BLaER1 treated with 17β-estradiol and CSF1 and Interleukin-3, amounts not matched to agents 10 nM and 100 nM (cell line): ENCODE measurements around the gene SLC35F5.
"Not testable (repeated sequence)": the region's sequence is repeated elsewhere in the genome, so short reads cannot be mapped to it uniquely, and the experiment has no call there.

Experiments used
- H3K27ac ChIP-seq, 11 experiments: shearing (Covaris generic); formaldehyde crosslinking; 2 replicates each; pipeline ENCODE4 v1.8.1; 2022
- H3K27me3 ChIP-seq, 11 experiments: shearing (Covaris generic); formaldehyde crosslinking; 2 replicates each; pipeline ENCODE4 v1.8.1; 2022
- H3K36me3 ChIP-seq, 11 experiments: shearing (Covaris generic); formaldehyde crosslinking; 2 replicates each; pipeline ENCODE4 v1.8.1; 2022
- H3K4me1 ChIP-seq, 10 experiments: shearing (Covaris generic); formaldehyde crosslinking; 2 replicates each; pipeline ENCODE4 v1.8.1; 2022
- H3K4me2 ChIP-seq, 11 experiments: shearing (Covaris generic); formaldehyde crosslinking; 2 replicates each; pipeline ENCODE4 v1.8.1; 2022
- H3K4me3 ChIP-seq, 10 experiments: shearing (Covaris generic); formaldehyde crosslinking; 2 replicates each; pipeline ENCODE4 v1.8.1; 2022
- H3K9ac ChIP-seq, 11 experiments: shearing (Covaris generic); formaldehyde crosslinking; 2 replicates each; pipeline ENCODE4 v1.8.1; 2022
- H3K9me3 ChIP-seq, 11 experiments: shearing (Covaris generic); formaldehyde crosslinking; replicated peaks in 1 of 11; 2 replicates each; pipeline ENCODE4 v1.8.1; 2022
- H4K20me1 ChIP-seq, 11 experiments: shearing (Covaris generic); formaldehyde crosslinking; 2 replicates each; pipeline ENCODE4 v1.8.1; 2022
- Cebpa-rat ChIP-seq, 11 experiments: shearing (Covaris generic); IDR thresholded peaks; 2 replicates each; pipeline ENCODE4 v1.8.1; 2022

Gene SLC35F5

DNA sequence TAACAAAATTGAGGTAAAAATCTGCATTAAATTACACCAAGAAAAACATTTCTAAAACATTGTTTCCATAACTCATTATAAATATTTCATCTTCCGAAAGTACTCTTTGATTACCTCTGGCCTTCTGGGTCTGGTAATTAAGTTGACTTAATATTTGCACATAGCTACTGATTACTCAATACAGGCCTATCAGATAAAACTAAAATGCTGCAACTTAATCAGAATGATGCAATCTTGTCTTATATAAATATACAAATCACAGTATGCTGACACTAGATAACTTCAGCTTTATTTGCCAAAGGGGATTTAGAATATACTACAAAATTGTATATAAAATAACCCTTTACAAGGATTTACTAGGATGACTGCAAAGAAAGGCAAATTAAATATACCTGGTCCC, 49.3 kb downstream of the SLC35F5 start:
- TF ChIP-seq Cebpa-rat (IDR thresholded peaks at IDR 0.05): no peak
- Histone ChIP-seq H3K4me3 (no peak overlapping the region), H3K27ac (no peak overlapping the region), H3K9ac (no peak overlapping the region), H3K4me2 (no peak overlapping the region), H3K9me3 (peaks cover 0 to 15% (median 8%) of the 10 kb centered on the region in 11 experiments; a peak in 11 of 22 replicates), H4K20me1 (0 out of 22 replicates have a peak, but pooled peaks cover 0 to 5% (median 0%) of the 10 kb centered on the region in 11 experiments), H3K4me1 (0 out of 20 replicates have a peak, but pooled peaks cover 0 to 3% (median 0%) of the 10 kb centered on the region in 10 experiments), H3K27me3 (no peaks in the 10 kb centered on the region), H3K36me3 (peaks cover 4 to 39% (median 11%) of the 10 kb centered on the region in 11 experiments; a peak in 17 of 22 replicates)

DNA sequence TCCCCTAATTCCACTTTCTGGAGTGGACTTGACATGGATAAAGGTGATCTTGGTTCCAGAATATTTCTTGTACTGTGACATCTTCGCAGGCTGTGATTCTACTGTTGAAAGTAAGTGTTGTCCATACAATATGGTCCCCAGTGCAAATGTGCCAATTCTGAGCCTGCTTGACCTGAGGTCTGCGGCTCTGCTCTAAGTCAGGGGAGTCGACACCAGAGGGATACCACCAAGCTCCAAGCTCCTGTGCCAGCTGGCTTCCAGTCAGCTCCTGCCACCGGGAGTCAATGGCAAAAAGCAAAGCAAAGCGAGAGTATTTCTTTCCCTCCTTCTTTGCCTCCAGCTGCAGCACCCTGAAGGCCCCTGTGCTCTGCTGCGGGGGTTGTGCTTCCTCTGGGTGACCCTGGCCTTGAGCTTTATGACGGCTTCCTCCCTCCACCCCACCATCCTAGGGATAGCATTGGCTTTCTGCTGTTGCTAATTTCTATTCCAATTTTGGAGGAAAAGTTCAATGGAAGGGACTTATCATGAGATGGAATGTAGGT, 50.4 kb downstream of the SLC35F5 start:
- Histone ChIP-seq H3K27me3 (no peaks in the 10 kb centered on the region), H3K9ac (no peak overlapping the region), H3K4me3 (no peak overlapping the region), H3K4me2 (no peak overlapping the region), H3K36me3 (peaks cover 0 to 35% (median 9%) of the 10 kb centered on the region in 11 experiments; a peak in 14 of 22 replicates), H4K20me1 (0 out of 22 replicates have a peak, but pooled peaks cover 0 to 5% (median 0%) of the 10 kb centered on the region in 11 experiments), H3K9me3 (peaks cover 0 to 15% (median 8%) of the 10 kb centered on the region in 11 experiments; a peak in 11 of 22 replicates), H3K27ac (no peak overlapping the region), H3K4me1 (peaks cover 0 to 5% (median 0%) of the 10 kb centered on the region in 10 experiments; a peak in 1 of 20 replicates)
- no peak for TF ChIP-seq Cebpa-rat (IDR thresholded peaks at IDR 0.05)

DNA sequence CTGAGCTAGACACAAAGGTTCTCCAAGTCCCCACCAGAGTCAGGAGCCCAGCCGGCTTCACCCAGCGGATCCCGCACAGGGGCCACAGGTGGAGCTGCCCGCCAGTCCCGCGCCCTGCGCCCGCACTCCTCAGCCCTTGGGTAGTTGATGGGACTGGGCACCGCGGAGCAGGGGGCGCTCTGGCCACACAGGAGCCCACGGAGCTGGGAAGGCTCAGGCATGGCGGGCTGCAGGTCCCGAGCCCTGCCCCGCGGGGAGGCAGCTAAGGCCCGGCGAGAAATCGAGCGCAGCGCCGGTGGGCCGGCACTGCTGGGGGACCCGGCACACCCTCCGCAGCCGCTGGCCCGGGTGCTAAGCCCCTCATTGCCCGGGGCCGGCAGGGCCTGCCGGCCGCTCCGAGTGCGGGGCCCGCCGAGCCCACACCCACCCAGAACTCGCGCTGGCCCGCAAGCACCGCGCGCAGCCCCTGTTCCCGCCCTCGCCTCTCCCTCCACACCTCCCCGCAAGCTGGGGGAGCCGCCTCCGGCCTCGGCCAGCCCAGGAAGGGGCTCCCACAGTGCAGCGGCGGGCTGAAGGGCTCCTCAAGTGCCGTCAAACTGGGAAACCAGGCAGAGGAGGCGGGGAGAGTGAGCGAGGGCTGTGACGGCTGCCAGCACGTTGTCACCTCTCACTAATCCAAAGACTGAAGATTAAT, 52.0 kb downstream of the SLC35F5 start:
- H3K9ac ChIP-seq, H3K4me3 ChIP-seq, H3K27ac ChIP-seq, H4K20me1 ChIP-seq, H3K27me3 ChIP-seq, H3K4me2 ChIP-seq: not testable (repeated sequence)
- Histone ChIP-seq H3K36me3 (peaks cover 0 to 26% (median 9%) of the 10 kb centered on the region in 11 experiments; a peak in 14 of 22 replicates), H3K4me1 (peaks cover 12 to 21% (median 13%) of the 10 kb centered on the region in 10 experiments), H3K9me3 (peaks cover 0 to 15% (median 8%) of the 10 kb centered on the region in 11 experiments; a peak in 11 of 22 replicates)

DNA sequence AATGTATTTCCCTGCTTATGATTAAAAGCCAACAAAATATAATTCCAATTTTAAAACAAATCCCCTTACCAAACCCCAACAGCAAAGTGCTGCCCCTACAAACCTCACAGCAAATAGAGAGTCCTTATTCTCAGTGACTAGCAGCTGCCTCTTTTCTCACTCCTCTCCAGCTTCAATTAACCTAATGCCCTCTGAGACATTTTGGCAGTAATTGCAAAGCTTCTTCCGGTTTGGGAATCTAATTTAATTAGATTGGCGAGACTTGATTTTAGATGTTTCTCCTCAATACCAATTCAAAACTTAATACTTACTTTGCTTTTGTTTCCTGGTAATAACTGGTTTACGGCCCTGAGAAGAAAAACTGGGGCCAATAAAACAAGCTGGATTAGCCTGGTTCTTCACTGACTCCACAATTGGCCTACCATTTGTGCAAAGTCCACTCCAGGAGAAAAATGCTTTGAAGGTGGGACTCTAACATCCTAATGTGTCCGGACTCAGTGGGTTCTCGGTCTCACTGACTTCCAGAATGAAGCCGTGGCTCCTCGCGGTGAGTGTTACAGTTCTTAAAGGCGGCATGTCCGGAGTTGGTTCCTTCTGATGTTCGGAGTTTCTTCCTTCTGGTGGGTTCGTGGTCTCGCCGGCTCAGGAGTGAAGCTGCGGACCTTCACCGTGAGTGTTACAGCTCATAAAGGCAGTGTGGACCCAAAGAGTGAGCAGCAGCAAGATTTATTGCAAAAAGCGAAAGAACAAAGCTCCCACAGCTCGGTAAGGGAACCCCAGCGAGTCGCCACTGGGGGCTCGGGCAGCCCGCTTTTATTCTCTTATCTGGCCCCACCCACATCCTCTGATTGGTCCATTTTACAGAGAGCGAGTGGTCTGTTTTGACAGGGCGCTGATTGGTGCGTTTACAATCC, 52.8 kb downstream of the SLC35F5 start:
- Histone ChIP-seq H3K4me3 (no peak overlapping the region), H3K27me3 (no peaks in the 10 kb centered on the region), H3K36me3 (peaks cover 0 to 26% (median 9%) of the 10 kb centered on the region in 11 experiments; a peak in 14 of 22 replicates), H3K4me2 (no peak overlapping the region), H3K4me1 (peaks cover 13 to 25% (median 17%) of the 10 kb centered on the region in 10 experiments), H3K27ac (no peak overlapping the region), H3K9ac (no peak overlapping the region), H3K9me3 (peaks cover 0 to 15% (median 8%) of the 10 kb centered on the region in 11 experiments; a peak in 11 of 22 replicates), H4K20me1 (no peaks in the 10 kb centered on the region)
- no peak for TF ChIP-seq Cebpa-rat (IDR thresholded peaks at IDR 0.05)

DNA sequence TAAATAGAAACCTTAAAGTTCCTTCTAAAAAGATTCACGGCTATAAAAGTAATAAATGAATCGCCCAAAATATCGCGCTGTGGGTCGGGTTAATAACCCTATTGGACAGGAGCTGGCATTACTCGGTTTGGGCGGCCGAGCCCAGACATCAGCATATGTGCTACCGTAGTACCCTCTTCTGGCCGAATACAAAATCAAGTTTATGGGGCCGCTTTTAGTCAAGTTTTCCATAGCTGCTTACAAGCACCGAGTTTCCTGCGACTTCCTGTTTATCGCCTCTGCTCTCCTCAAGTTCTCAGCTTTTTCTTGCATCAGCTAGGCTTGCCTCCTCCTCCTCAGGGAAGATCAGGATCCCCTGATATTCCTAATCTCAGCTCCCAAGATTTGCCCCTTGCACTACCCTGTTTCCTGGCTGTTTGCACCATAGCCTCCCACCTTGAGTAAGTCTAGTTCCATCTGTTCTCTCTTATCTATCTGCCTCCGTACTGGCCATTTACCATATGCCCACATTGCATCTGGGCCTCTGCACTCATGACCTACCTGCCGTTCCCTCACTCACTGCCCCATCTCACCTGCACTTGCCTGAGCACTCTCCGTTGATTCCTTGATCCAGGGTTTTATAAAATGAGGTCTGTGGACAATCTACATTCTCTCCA, 56.1 kb downstream of the SLC35F5 start:
- peak overlapping the region; percentile 48 to 84 (median 68) for H3K4me2 ChIP-seq
- peak overlapping the region in 3 of 11 experiments; percentile 7 to 38 (median 18); a peak in 2 of 22 replicates for H3K9ac ChIP-seq
- H3K4me3 ChIP-seq: peak overlapping the region in 3 of 10 experiments; percentile 22 to 25 (median 23); a peak in 2 of 20 replicates
- no peak for TF ChIP-seq Cebpa-rat (IDR thresholded peaks at IDR 0.05)
- peaks cover 0 to 13% (median 7%) of the 10 kb centered on the region in 11 experiments; a peak in 14 of 22 replicates for H3K36me3 ChIP-seq
- H3K4me1 ChIP-seq: peaks cover 11 to 25% (median 17%) of the 10 kb centered on the region in 10 experiments
- H4K20me1 ChIP-seq: no peaks in the 10 kb centered on the region
- no peaks in the 10 kb centered on the region for H3K27me3 ChIP-seq
- peak overlapping the region in 2 of 11 experiments; percentile 25 to 30; a peak in 2 of 22 replicates for H3K27ac ChIP-seq
- peaks cover 0 to 22% (median 14%) of the 10 kb centered on the region in 11 experiments; a peak in 13 of 22 replicates for H3K9me3 ChIP-seq

DNA sequence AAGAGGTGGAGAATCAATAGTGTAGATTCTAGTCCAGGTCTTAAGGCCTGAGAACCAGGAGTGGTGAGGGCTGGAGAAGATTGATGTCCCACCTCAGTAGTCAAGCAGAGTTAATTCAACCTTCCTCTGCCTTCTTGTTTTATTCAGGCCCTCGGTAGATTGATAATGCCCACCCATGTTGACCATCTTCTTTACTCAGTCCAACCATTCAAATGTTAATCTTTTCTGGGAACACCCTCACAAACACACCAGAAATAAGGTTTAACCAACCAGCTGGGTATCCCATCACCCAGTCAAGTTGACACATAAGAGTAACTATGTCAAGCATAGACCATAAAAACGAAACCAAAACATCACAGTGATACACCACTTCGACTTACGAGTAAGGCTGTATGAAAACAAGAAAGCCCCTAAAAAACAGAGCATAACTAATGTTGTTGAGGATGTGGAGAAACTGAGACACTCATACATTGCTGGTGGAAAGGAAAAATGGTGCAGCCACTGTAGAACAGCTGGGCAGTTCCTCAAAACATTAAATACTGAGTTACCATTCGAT, 57.5 kb downstream of the SLC35F5 start:
- Histone ChIP-seq H3K36me3 (0 out of 22 replicates have a peak, but pooled peaks cover 0 to under 1% (median 0%) of the 10 kb centered on the region in 11 experiments), H3K4me2 (peak overlapping the region in 9 of 11 experiments; percentile 50 to 81 (median 68); a peak in 8 of 22 replicates), H4K20me1 (no peaks in the 10 kb centered on the region), H3K4me1 (peaks cover 20 to 34% (median 23%) of the 10 kb centered on the region in 10 experiments), H3K27me3 (no peaks in the 10 kb centered on the region), H3K4me3 (no peak overlapping the region), H3K9ac (no peak overlapping the region), H3K9me3 (peaks cover 0 to 16% (median 8%) of the 10 kb centered on the region in 11 experiments; a peak in 10 of 22 replicates), H3K27ac (no peak overlapping the region)
- no peak for TF ChIP-seq Cebpa-rat (IDR thresholded peaks at IDR 0.05)

DNA sequence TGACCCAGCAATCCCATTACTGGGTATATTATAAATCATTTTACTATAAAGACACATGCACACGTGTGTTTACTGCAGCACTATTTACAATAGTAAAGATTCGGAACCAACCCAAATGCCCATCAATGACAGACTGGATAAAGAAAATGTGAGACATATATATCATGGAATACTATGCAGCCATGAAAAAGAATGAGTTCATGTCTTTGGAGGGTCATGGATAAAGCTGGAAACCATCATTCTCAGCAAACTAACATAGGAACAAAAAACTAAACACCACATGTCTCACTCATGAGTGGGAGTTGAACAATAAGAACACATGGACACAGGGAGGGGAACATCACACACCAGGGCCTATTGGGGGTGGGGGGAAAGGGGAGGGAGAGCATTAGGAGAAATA, 58.2 kb downstream of the SLC35F5 start:
- not testable (repeated sequence) for H3K27ac ChIP-seq, H3K27me3 ChIP-seq, H3K9ac ChIP-seq, H3K36me3 ChIP-seq, H3K4me2 ChIP-seq, H4K20me1 ChIP-seq, H3K4me3 ChIP-seq
- Histone ChIP-seq H3K4me1 (peaks cover 27 to 41% (median 30%) of the 10 kb centered on the region in 10 experiments), H3K9me3 (peaks cover 0 to 17% (median 8%) of the 10 kb centered on the region in 11 experiments; a peak in 9 of 22 replicates)

DNA sequence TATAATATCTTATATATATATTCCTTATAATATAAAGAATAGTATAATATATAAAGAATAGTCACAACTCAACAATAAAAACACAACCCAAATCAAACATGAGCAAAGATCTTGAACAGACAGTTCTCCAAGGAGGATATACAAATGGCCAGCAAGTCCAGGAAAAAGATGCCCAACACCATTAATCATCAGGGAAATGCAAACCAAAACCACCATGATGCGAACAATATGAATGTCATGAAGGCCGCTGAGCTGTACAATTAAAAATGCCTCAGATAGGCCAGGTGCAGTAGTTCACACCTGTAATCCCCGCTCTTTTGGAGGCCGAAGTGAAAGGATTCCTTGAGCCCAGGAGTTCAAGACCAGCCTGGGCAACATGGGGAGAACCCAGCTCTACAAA, 58.9 kb downstream of the SLC35F5 start:
- H3K4me3 ChIP-seq: no peak overlapping the region
- peaks cover 0 to 17% (median 8%) of the 10 kb centered on the region in 11 experiments; a peak in 9 of 22 replicates for H3K9me3 ChIP-seq
- no peaks in the 10 kb centered on the region for H3K27me3 ChIP-seq
- H3K9ac ChIP-seq: no peak overlapping the region
- TF ChIP-seq Cebpa-rat (IDR thresholded peaks at IDR 0.05): no peak
- H3K36me3 ChIP-seq: no peaks in the 10 kb centered on the region
- peaks cover 33 to 49% (median 38%) of the 10 kb centered on the region in 10 experiments for H3K4me1 ChIP-seq
- no peak overlapping the region for H3K27ac ChIP-seq
- no peak overlapping the region for H3K4me2 ChIP-seq
- H4K20me1 ChIP-seq: no peaks in the 10 kb centered on the region
